ENCODE measurements around the gene DNAJA4.
A peak's percentile ranks its signal among the peaks of the same experiment; 100 is the strongest.

The DNAJA4 gene

DNA sequence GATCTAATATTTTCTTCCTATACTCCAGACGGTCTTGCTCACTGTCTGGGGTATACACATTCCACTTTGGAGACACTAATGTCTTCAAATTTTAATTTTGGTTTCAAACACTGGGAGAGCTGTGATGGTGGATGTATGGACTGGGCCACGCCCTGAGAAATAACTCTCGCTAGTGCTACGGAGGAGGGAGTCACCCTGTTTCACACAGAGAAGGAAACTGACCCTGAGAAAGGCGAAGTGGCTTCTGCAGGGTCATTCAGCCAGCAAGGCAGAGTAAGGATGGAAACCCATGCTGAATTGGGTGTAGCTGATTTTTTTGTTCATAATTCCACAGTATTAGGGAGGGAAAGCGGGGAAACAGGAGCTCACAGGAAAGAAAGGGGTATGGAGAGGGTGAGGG lies 43.6 kb downstream of the DNAJA4 start:
- no peak overlapping the region for H2BK15ac ChIP-seq (ENCODE audit: low read length)
- no peak overlapping the region for H4K8ac ChIP-seq (ENCODE audit: low read depth, low read length)
- no peak for DNase-seq (ENCODE audit: low spot score)
- H3K14ac ChIP-seq (ENCODE audit: low read length), result no peak overlapping the region
- H3K9me3 ChIP-seq (replicated peaks in 1 of 2; ENCODE audit: control insufficient read depth in 2 of 2, insufficient read depth in 1 of 2, low read depth in 1 of 2, low read length in 2 of 2), result no peaks in the 10 kb centered on the region
- H2AFZ ChIP-seq (ENCODE audit: low read length), result peak overlapping the region; percentile 83
- no peak overlapping the region for H3K4me3 ChIP-seq (ENCODE audit: low read length in 2 of 2)
- H3K27me3 ChIP-seq (ENCODE audit: control insufficient read depth in 3 of 3, insufficient read depth in 3 of 3, low read depth in 1 of 3, low read length in 3 of 3), result peaks cover 0 to 1% (median 0%) of the 10 kb centered on the region in 3 experiments
- no peak overlapping the region for H3K9ac ChIP-seq (ENCODE audit: low read depth, low read length, poor library complexity)
- no peak overlapping the region for H4K91ac ChIP-seq (ENCODE audit: low read depth, low read length, poor library complexity)
- H3K27ac ChIP-seq (replicated peaks; ENCODE audit: low read length), result no peak overlapping the region
- no peak overlapping the region for H3K4ac ChIP-seq (ENCODE audit: low read length)
- H3K23ac ChIP-seq (ENCODE audit: low read depth, low read length, poor library complexity), result no peak overlapping the region
- H2AK5ac ChIP-seq (ENCODE audit: low read depth, low read length), result no peak overlapping the region
- no peak overlapping the region for H3K4me2 ChIP-seq (ENCODE audit: insufficient read depth, low read length, poor library complexity, severe bottlenecking)
- no peak overlapping the region for H2BK12ac ChIP-seq (ENCODE audit: low read length)
- H3K79me1 ChIP-seq (ENCODE audit: low read depth, low read length), result no peaks in the 10 kb centered on the region
- no peak overlapping the region for H2BK120ac ChIP-seq (ENCODE audit: low read depth, low read length)
- WGBS, 2 donors (ENCODE audit: extremely low coverage in 2 of 2, insufficient read length in 2 of 2, insufficient replicate concordance in 1 of 2), result no CpG with 5 or more reads among the region's 6 CpGs
- H2BK5ac ChIP-seq (ENCODE audit: low read length), result no peak overlapping the region
- H3K18ac ChIP-seq (ENCODE audit: low read length), result no peak overlapping the region
- H3K4me1 ChIP-seq (ENCODE audit: control insufficient read depth in 2 of 2, insufficient read depth in 1 of 2, low read depth in 1 of 2, low read length in 2 of 2), result peaks cover 8 to 16% of the 10 kb centered on the region in 2 donors
- no peaks in the 10 kb centered on the region for H3K36me3 ChIP-seq (replicated peaks in 1 of 2; ENCODE audit: control insufficient read depth in 2 of 2, insufficient read depth in 2 of 2, low read length in 2 of 2)

DNA sequence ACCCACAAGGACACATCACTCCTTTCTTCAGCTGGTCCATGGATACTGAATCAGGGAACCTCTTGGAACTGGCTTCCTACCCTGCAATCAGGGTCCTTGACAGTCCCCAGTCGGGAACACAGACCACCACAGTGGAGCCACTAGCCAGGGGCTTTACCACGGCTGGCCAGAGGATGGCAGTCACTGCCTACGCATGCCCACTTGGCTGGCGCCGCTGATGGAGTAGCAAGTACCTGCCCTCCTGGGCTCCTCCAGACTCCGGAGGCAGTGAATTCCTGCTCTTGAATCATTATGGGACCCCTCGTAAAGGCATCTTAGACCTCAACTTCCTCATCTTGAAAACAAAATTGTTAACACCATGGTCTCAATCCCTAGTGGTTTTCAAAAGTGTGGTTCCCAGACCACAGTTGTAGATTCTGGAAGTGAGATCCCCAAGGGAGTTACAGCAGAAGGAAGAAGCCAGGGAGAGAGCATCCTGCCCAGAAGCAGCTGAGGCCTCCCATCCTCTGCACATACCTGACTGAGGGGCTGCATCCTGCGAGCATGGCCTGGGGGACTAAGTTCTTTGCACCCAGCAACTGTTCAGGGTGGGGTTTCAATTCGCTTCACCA lies 44.2 kb downstream of the DNAJA4 start:
- Histone ChIP-seq H3K36me3 (replicated peaks in 1 of 2; ENCODE audit: control insufficient read depth in 2 of 2, insufficient read depth in 2 of 2, low read length in 2 of 2) (no peaks in the 10 kb centered on the region), H2AK5ac (ENCODE audit: low read depth, low read length) (no peak overlapping the region), H3K27me3 (ENCODE audit: control insufficient read depth in 3 of 3, insufficient read depth in 3 of 3, low read depth in 1 of 3, low read length in 3 of 3) (peaks cover 0 to 1% (median 0%) of the 10 kb centered on the region in 3 experiments), H3K9ac (ENCODE audit: low read depth, low read length, poor library complexity) (no peak overlapping the region), H3K18ac (ENCODE audit: low read length) (no peak overlapping the region), H3K23ac (ENCODE audit: low read depth, low read length, poor library complexity) (no peak overlapping the region), H3K14ac (ENCODE audit: low read length) (no peak overlapping the region), H4K91ac (ENCODE audit: low read depth, low read length, poor library complexity) (no peak overlapping the region), H2BK5ac (ENCODE audit: low read length) (no peak overlapping the region), H3K9me3 (replicated peaks in 1 of 2; ENCODE audit: control insufficient read depth in 2 of 2, insufficient read depth in 1 of 2, low read depth in 1 of 2, low read length in 2 of 2) (no peaks in the 10 kb centered on the region), H2AFZ (ENCODE audit: low read length) (peak overlapping the region; percentile 83), H3K4me2 (ENCODE audit: insufficient read depth, low read length, poor library complexity, severe bottlenecking) (no peak overlapping the region), H2BK15ac (ENCODE audit: low read length) (no peak overlapping the region), H3K4me3 (ENCODE audit: low read length in 2 of 2) (no peak overlapping the region), H3K4ac (ENCODE audit: low read length) (no peak overlapping the region), H3K4me1 (ENCODE audit: control insufficient read depth in 2 of 2, insufficient read depth in 1 of 2, low read depth in 1 of 2, low read length in 2 of 2) (peaks cover 14 to 21% of the 10 kb centered on the region in 2 donors), H2BK12ac (ENCODE audit: low read length) (no peak overlapping the region), H4K8ac (ENCODE audit: low read depth, low read length) (no peak overlapping the region), H3K27ac (replicated peaks; ENCODE audit: low read length) (no peak overlapping the region), H2BK120ac (ENCODE audit: low read depth, low read length) (no peak overlapping the region), H3K79me1 (ENCODE audit: low read depth, low read length) (no peaks in the 10 kb centered on the region)
- no peak for DNase-seq (ENCODE audit: low spot score)
- WGBS, 2 donors (ENCODE audit: extremely low coverage in 2 of 2, insufficient read length in 2 of 2, insufficient replicate concordance in 1 of 2), result no CpG with 5 or more reads among the region's 9 CpGs

GRCh38 chr15:78311292-78311691 lies 46.9 kb downstream of the DNAJA4 start:
- Histone ChIP-seq H2BK15ac (ENCODE audit: low read length) (no peak overlapping the region), H3K14ac (ENCODE audit: low read length) (no peak overlapping the region), H3K79me1 (ENCODE audit: low read depth, low read length) (no peaks in the 10 kb centered on the region), H3K4ac (ENCODE audit: low read length) (no peak overlapping the region), H3K27ac (replicated peaks; ENCODE audit: low read length) (no peak overlapping the region), H2AFZ (ENCODE audit: low read length) (no peak overlapping the region), H3K9ac (ENCODE audit: low read depth, low read length, poor library complexity) (no peak overlapping the region), H3K27me3 (ENCODE audit: control insufficient read depth in 3 of 3, insufficient read depth in 3 of 3, low read depth in 1 of 3, low read length in 3 of 3) (peaks cover 0 to 1% (median 0%) of the 10 kb centered on the region in 3 experiments), H3K4me2 (ENCODE audit: insufficient read depth, low read length, poor library complexity, severe bottlenecking) (no peak overlapping the region), H2AK5ac (ENCODE audit: low read depth, low read length) (no peak overlapping the region), H4K8ac (ENCODE audit: low read depth, low read length) (no peak overlapping the region), H3K36me3 (replicated peaks in 1 of 2; ENCODE audit: control insufficient read depth in 2 of 2, insufficient read depth in 2 of 2, low read length in 2 of 2) (no peaks in the 10 kb centered on the region), H2BK12ac (ENCODE audit: low read length) (no peak overlapping the region), H4K91ac (ENCODE audit: low read depth, low read length, poor library complexity) (no peak overlapping the region), H3K9me3 (replicated peaks in 1 of 2; ENCODE audit: control insufficient read depth in 2 of 2, insufficient read depth in 1 of 2, low read depth in 1 of 2, low read length in 2 of 2) (no peaks in the 10 kb centered on the region), H3K4me3 (ENCODE audit: low read length in 2 of 2) (no peak overlapping the region), H2BK5ac (ENCODE audit: low read length) (no peak overlapping the region), H3K18ac (ENCODE audit: low read length) (no peak overlapping the region), H2BK120ac (ENCODE audit: low read depth, low read length) (no peak overlapping the region), H3K23ac (ENCODE audit: low read depth, low read length, poor library complexity) (no peak overlapping the region), H3K4me1 (ENCODE audit: control insufficient read depth in 2 of 2, insufficient read depth in 1 of 2, low read depth in 1 of 2, low read length in 2 of 2) (peaks cover 19 to 29% of the 10 kb centered on the region in 2 donors)
- WGBS, 2 donors (ENCODE audit: extremely low coverage in 2 of 2, insufficient read length in 2 of 2, insufficient replicate concordance in 1 of 2), result no CpG with 5 or more reads among the region's 3 CpGs
- DNase-seq (ENCODE audit: low spot score), result no peak

DNA sequence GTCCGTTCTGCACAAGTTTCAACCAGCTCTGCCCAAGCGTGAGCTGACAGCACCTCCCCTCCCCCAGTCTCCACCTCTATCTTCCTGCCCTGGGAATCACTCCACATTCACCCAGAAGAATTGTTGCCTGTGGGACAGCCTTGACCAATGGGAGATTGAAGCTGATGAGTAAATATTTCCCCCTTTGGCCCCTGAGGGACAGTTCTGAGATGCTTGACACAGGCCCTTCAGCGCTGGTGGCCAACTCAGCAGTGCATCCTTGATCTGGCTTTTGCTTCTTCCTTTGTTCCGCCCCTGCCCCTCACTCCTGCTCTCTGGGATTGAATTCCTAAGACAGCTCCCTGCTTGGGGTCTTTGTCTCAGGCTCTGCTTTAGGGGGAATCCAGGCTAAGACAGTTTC lies 48.2 kb downstream of the DNAJA4 start:
- no CpG with 5 or more reads among the region's 4 CpGs for WGBS, 2 donors (ENCODE audit: extremely low coverage in 2 of 2, insufficient read length in 2 of 2, insufficient replicate concordance in 1 of 2)
- Histone ChIP-seq H3K4ac (ENCODE audit: low read length) (no peak overlapping the region), H3K14ac (ENCODE audit: low read length) (no peak overlapping the region), H3K4me3 (ENCODE audit: low read length in 2 of 2) (no peak overlapping the region), H2BK15ac (ENCODE audit: low read length) (peak overlapping the region; percentile 62), H2BK5ac (ENCODE audit: low read length) (no peak overlapping the region), H3K27me3 (ENCODE audit: control insufficient read depth in 3 of 3, insufficient read depth in 3 of 3, low read depth in 1 of 3, low read length in 3 of 3) (peaks cover 0 to 1% (median 0%) of the 10 kb centered on the region in 3 experiments), H3K9ac (ENCODE audit: low read depth, low read length, poor library complexity) (no peak overlapping the region), H3K23ac (ENCODE audit: low read depth, low read length, poor library complexity) (no peak overlapping the region), H2BK12ac (ENCODE audit: low read length) (peak overlapping the region; percentile 77), H3K27ac (replicated peaks; ENCODE audit: low read length) (peak overlapping the region; percentile 13), H3K79me1 (ENCODE audit: low read depth, low read length) (no peaks in the 10 kb centered on the region), H3K9me3 (replicated peaks in 1 of 2; ENCODE audit: control insufficient read depth in 2 of 2, insufficient read depth in 1 of 2, low read depth in 1 of 2, low read length in 2 of 2) (no peaks in the 10 kb centered on the region), H2AK5ac (ENCODE audit: low read depth, low read length) (peak overlapping the region; percentile 66), H3K36me3 (replicated peaks in 1 of 2; ENCODE audit: control insufficient read depth in 2 of 2, insufficient read depth in 2 of 2, low read length in 2 of 2) (no peaks in the 10 kb centered on the region), H4K91ac (ENCODE audit: low read depth, low read length, poor library complexity) (no peak overlapping the region), H2BK120ac (ENCODE audit: low read depth, low read length) (no peak overlapping the region), H4K8ac (ENCODE audit: low read depth, low read length) (no peak overlapping the region), H3K4me1 (ENCODE audit: control insufficient read depth in 2 of 2, insufficient read depth in 1 of 2, low read depth in 1 of 2, low read length in 2 of 2) (peaks cover 27 to 40% of the 10 kb centered on the region in 2 donors), H3K4me2 (ENCODE audit: insufficient read depth, low read length, poor library complexity, severe bottlenecking) (no peak overlapping the region), H3K18ac (ENCODE audit: low read length) (no peak overlapping the region), H2AFZ (ENCODE audit: low read length) (peak overlapping the region; percentile 86)
- no peak for DNase-seq (ENCODE audit: low spot score)

Data from neuronal stem cell (in vitro differentiated cells).